G401 (cell line): ENCODE data around the gene ITGB1BP2. TPM values are rescaled to one million over a fixed set of nuclear protein-coding genes. Genes with fewer than 3 reads are reported as not detected.
"Not testable (repeated sequence)": the region's sequence is repeated elsewhere in the genome, so short reads cannot be mapped to it uniquely, and the experiment has no call there.

Experiments
- DNase-seq: peaks from one replicate; pipeline ENCODE4 v3.0.0-alpha.2; 2015; ENCODE audit warnings: low spot score
- in situ Hi-C: cut with HindIII; loops from 2 replicates; pipeline ENCODE4 v1.10.0; 2016; ENCODE audit warnings: low sequenced_read_pairs, mixed read lengths
- total RNA-seq: library from RNA; depleted of rRNA; stranded (reverse); fragments of >200 nt; shearing (Covaris generic); gene quantifications from 2 replicates; pipeline ENCODE4 v1.2.3, GENCODE V29; 2014; rRNA removed

The ITGB1BP2 gene
- total RNA-seq, 1 experiment from 2014 or later, result 0.31 TPM

DNA sequence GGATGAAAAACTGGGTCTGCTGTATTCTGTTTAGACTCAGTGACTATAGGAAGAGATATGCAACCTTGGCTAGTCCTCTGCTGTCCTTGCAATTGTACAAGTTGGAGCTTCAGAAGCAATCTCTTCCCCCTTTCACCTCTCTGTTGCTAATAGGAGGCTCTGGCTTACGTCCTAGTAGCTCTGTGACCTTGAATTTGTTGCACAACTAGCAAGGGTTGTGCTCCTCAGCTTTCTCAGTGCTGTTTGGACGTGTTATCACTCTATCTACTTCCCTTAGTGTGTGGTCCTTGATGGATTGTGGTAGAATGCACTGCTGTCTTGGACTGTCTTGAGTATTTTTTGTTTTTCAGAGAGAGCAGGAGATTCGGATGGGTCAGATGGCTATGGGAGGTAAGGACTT, 3.4 kb upstream of the ITGB1BP2 start:
- no peak for DNase-seq
- in situ Hi-C loops, result no loop called here

DNA sequence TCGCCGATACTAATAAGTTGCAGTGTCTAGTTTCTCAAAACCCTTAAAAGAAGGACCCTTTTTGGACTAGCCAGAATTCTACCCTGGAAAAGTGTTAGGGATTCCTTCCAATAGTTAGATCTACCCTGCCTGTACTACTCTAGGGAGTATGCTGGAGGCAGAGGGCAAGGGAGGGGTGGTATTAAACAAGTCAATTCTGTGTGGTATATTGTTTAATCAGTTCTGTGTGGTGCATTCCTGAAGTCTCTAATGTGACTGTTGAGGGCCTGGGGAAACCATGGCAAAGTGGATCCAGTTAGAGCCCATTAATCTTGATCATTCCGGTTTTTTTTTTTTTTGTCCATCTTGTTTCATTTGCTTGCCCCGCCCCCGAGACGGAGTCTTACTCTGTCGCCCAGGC, 1.5 kb upstream of the ITGB1BP2 start:
- DNase-seq, in situ Hi-C loops: not testable (repeated sequence)

DNA sequence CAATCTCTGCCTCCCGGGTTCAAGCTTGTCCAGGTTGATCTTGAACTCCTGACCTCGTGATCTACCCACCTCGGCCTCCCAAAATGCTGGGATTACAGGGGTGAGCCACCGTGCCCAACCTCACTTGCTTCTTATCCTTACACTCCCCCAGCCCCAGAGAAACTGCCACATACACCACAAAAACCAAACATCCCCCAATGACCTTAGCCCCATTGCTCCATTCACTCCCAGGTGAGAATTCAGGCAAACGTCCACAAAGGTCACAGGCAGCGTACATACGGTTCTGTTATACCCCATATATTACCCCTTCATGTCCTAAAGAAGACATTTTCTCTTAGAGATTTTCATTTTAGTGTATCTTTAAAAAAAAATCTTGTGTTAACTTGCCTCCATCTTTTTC, 1.1 kb upstream of the ITGB1BP2 start:
- DNase-seq, in situ Hi-C loops: not testable (repeated sequence)

DNA sequence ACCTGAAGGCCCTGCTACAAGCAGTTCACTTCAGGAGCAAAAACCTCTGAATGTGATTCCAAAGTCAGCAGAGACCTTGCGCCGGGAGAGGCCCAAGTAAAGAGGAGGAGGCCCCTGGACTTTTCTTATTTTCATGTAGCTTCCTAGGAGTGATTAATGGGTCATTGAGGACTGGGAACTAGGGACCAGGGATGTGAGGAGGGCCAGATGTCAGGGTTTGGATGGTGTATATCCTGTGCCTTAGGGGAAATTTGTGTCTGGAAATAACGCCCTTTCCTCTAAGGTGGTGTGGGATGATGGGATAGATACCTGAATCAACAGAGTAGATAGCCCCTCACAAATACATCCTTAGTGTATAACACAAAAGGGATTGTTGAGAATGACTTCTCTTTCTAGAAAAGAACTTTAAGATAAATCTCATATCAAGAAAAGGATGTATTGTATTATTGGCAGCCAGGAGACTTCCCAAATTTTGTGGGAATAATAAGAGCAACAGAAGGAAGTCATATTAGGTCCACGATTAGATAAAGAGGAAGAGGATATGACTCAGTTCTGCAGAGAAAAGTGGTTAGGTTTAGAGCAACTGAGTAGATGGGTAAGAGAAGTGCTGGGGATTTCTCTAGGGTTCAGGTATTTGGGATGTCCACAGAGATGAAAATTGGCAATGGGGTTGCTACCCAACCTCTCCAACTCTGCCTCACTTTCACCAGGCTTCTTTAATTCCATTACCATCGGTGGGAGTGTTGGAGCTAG, 1.1 kb downstream of the ITGB1BP2 start:
- no peak for DNase-seq
- in situ Hi-C loops, result no loop called here

DNA sequence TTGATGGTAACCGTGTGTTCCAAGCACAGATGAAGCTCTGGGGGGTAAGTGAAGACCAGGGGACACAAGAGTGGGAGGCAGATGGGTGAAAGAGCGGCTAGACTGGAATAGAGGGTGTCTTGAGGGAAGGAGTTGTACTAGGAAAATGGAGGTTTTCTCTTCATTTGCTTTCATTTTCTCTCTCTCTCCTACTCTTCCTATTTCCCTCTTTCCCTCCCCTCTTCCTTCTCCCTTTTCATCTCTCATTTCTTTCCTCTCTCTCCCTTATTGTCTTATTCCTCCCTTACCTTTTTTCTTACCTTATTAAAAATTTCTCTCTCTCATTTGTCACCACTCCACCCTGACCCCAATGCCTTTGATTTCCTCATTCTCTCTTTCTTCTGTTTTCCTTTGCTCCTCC, 3.0 kb downstream of the ITGB1BP2 start:
- no peak for DNase-seq
- in situ Hi-C loops, result no loop called here

DNA sequence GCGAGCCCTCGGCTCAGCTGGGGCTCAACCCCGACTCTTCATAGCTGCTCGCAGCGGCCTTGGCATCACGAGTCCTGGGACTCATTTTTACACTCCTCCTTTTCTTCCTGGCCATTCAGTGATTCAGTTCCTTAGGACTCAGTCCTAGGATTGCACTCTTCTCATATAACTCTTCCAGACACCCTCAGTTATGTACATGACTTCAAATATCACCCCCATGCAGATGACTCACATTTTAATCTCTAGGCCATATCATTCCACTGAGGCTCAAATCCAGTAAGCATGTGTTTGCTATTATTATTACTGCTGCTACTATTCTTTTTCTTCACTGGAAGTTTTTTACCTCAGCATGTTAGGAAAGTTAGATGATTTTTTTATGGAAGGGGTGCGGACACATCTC, 14.4 kb downstream of the ITGB1BP2 start:
- in situ Hi-C loops, result no loop called here
- DNase-seq, result no peak

DNA sequence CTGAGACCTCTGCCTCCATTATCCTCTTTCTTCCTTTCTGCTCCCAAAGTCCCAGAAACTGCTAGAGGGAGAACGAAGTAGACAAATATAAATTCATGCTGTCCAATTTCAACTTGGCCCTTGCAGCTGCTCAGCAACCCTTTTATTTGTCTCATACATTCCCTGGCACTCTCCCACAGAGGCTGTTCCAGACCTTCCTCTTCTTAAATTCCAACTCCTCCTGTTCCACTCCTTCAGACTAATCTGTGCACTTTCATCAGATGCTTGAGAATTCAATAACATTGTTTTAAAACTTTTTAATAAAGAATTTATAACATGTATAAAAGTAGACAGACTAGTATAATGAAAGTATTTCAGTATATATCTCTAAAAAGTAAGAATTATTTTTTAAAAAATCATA, 15.4 kb downstream of the ITGB1BP2 start:
- DNase-seq, in situ Hi-C loops: not testable (repeated sequence)

DNA sequence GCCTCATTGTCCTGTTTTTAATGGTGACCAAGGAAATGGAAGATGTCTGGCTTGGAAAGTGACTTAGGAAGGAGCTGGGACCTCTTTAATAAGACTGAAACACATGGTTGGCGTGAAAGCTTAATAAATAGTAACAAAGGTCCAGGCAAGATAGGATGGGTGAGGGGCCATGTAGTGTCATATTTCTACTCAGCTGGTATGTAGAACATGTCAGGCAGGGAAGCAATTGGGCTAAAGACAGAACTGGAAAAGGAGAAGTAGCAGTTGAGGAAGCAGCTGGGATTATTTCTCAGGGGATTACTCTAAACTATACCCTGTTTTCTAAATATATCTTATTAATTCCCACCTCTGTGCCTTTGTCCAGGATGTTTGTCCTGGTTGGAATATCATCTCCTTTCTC, 18.6 kb downstream of the ITGB1BP2 start:
- no peak for DNase-seq
- in situ Hi-C loops, result no loop called here

DNA sequence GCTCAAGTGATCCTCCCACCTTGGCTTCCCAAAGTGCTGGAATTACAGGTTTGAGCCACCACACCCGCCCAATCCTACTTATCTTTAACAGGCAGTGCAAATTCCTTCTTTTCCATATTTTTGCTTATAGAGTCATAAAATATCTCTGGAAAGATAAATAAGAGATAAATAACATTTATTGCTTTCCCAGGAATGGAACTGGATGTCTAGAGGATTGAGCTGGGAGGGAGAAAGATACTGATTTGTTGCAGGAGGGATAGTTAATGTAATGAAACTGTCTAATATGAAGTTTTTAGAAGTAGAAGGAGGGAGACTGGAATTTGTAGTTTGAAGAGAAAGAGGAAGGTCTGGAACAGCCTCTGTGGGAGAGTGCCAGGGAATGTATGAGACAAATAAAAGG, 20.2 kb downstream of the ITGB1BP2 start:
- in situ Hi-C loops, result no loop called here
- no peak for DNase-seq

DNA sequence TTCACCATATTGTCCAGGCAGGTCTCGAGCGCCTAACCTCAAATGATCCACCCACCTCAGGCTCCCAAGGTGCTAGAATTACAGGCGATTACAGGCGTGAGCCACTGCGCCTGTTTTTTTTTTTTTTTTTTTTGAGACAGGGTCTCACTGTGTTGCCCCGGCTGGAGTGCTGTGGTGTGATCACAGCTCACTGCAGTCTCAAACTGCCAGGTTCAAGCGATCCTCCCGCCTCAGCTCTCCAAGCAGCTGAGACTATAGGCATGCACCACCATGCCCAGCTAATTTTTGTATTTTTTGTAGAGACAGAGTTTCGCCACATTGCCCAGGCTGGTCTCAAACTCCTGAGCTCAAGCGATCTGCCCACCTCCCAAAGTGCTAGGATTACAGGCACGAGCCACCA, 22.9 kb downstream of the ITGB1BP2 start:
- DNase-seq, in situ Hi-C loops: not testable (repeated sequence)

DNA sequence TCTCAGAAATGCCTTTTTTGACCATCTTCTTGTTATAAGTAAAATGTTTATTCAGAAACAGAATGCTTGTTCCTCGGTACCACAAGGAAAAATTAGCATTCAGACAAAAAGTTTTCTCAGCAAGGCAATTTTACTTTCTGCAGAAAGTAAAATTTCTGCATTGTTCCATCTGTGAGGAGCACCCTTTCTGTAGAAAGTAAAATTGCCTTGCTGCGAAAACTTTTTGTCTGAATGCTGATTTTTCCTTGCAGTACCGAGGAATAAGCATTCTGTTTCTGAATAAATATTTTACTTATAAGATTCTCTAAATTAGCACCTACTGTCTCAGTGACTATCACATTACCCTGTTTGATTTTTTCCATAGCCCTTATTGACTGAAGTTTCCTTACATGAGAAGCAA, 24.8 kb downstream of the ITGB1BP2 start:
- in situ Hi-C loops, result no loop called here
- DNase-seq, result no peak

DNA sequence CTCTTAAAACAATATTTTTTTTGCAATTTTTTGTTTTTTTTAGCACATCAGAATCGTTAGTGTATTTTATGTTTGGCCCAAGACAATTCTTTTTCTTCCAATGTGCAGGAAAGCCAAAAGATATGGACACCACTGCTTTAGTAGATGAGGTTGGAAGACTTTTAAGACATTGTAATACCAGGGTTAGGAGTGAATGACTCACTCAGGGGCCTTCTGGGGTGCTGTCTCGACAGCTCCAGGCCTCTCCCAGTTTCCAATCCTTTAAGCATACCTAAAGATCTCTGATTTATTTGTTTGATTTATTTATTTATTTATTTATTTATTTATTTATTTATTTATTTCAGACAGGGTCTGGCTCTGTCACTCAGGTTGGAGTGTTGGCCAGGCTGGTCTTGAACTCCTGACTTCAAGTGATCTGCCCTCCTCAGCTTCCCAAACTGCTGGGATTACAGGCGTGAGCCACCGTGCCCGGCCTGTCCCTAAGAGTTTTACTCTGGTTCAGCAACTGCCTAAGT, 47.7 kb downstream of the ITGB1BP2 start:
- in situ Hi-C loops, DNase-seq: not testable (repeated sequence)

DNA sequence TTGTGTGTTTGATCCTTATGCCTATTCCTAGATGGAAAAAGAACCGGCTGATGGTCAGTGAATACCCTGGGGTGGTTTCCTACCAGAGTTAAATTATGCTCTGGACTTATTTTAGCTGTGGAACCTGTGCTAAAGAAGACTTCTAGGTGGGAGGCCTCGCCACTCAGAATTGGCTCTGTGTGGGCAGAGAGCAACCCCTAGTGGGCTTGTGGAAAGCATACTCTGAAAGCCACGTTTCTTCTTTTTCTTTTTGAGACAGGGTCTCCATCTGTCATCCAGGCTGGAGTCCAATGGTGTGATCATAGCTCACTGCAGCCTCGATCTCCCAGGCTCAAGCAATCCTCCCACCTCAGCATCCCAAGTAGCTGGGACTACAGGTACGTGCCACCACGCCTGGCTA, 48.3 kb downstream of the ITGB1BP2 start:
- in situ Hi-C loops, DNase-seq: not testable (repeated sequence)

DNA sequence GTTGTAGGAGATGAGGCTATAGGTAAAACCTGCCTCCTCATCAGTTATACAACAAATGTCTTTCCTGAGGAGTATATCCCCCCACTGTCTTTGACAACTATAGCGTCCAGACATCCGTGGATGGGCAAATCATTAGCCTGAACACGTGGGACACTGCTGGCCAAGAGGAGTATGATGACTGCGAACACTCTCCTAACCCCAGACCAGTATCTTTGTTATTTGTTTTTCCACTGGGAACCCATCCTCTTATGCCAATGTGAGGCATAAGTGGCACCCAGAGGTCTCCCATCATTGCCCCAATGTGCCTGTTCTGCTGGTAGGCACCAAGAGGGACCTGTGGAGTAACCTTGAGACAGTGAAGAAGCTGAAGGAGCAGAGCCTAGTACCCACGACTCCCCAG, 50.9 kb downstream of the ITGB1BP2 start:
- in situ Hi-C loops, DNase-seq: not testable (repeated sequence)

Other genes starting within 250 kb of the ITGB1BP2 start
- gene SNX12, start 233.4 kb upstream of the ITGB1BP2 start, total RNA-seq, result 86.3 and 127 TPM in 2 replicates
- gene FOXO4, start 205.9 kb upstream of the ITGB1BP2 start, total RNA-seq, result 3.4 and 3.7 TPM in 2 replicates
- not detected in 2 replicates for gene CXorf65, start 195.0 kb upstream of the ITGB1BP2 start, total RNA-seq
- not detected in 2 replicates for gene IL2RG, start 190.2 kb upstream of the ITGB1BP2 start, total RNA-seq
- gene MED12, start 183.2 kb upstream of the ITGB1BP2 start, total RNA-seq, result 10.8 and 17.7 TPM in 2 replicates
- gene NLGN3, start 156.9 kb upstream of the ITGB1BP2 start, total RNA-seq, result 0.31 TPM in 1 of 2 replicates, not detected in the other
- 0.37 TPM in 1 of 2 replicates, not detected in the other for gene GJB1, start 78.5 kb upstream of the ITGB1BP2 start, total RNA-seq
- 20.9 and 30.0 TPM in 2 replicates for gene ZMYM3, start 47.6 kb upstream of the ITGB1BP2 start, total RNA-seq
- gene NONO, start 18.1 kb upstream of the ITGB1BP2 start, total RNA-seq, result 542 and 667 TPM in 2 replicates
- 22.5 and 29.1 TPM in 2 replicates for gene TAF1, start 64.6 kb downstream of the ITGB1BP2 start, total RNA-seq
- 38.2 and 52.8 TPM in 2 replicates for gene OGT, start 231.4 kb downstream of the ITGB1BP2 start, total RNA-seq